Measurements from ENCODE around the gene CBX6. TPM values are rescaled to one million over a fixed set of nuclear protein-coding genes. Genes with fewer than 3 reads are reported as not detected.

Gene CBX6
- total RNA-seq, 2 experiments from 2014 or later, result 116 to 117 TPM

GRCh38 chr22:38832005-38832978 lies 39.7 kb downstream of the CBX6 start:
- no peak overlapping the region for H3K4me3 Mint-ChIP-seq
- no peaks in the 10 kb centered on the region for H3K9me3 Mint-ChIP-seq
- no peak for DNase-seq
- ChIA-PET POLR2A (no interaction called here), CTCF (interaction anchor here (1.0 kb wide), 1 partner anchor 40 kb away, joined by 3 read pairs; no protein-coding TSS in a partner anchor)
- no peaks in the 10 kb centered on the region for H3K27me3 Mint-ChIP-seq
- intact Hi-C loops (cut with micrococcal nuclease), result no loop called here
- H3K4me1 Mint-ChIP-seq (ENCODE audit: low read depth), result no peaks in the 10 kb centered on the region
- no peak overlapping the region for H3K27ac Mint-ChIP-seq
- no peaks in the 10 kb centered on the region for H3K36me3 Mint-ChIP-seq

GRCh38 chr22:38831166-38831945 lies 40.7 kb downstream of the CBX6 start:
- POLR2A ChIA-PET, result no interaction called here
- intact Hi-C loops (cut with micrococcal nuclease), result no loop called here
- H3K27ac Mint-ChIP-seq, result no peak overlapping the region

GRCh38 chr22:38830845-38831108 lies 41.2 kb downstream of the CBX6 start:
- POLR2A ChIA-PET, result no interaction called here
- no peaks in the 10 kb centered on the region for H3K27me3 Mint-ChIP-seq
- H3K4me1 Mint-ChIP-seq (ENCODE audit: low read depth), result no peaks in the 10 kb centered on the region

More at GRCh38 chr22:38831166-38831945, 40.7 kb downstream of the CBX6 start:
- Mint-ChIP-seq H3K4me1 (ENCODE audit: low read depth) (no peaks in the 10 kb centered on the region), H3K27me3 (no peaks in the 10 kb centered on the region), H3K9me3 (no peaks in the 10 kb centered on the region), H3K4me3 (no peak overlapping the region), H3K36me3 (no peaks in the 10 kb centered on the region)
- CTCF ChIA-PET, result interaction anchor here (1.0 kb wide), 1 partner anchor 39 kb away, joined by 3 read pairs; no protein-coding TSS in a partner anchor
- no peak for DNase-seq

DNA sequence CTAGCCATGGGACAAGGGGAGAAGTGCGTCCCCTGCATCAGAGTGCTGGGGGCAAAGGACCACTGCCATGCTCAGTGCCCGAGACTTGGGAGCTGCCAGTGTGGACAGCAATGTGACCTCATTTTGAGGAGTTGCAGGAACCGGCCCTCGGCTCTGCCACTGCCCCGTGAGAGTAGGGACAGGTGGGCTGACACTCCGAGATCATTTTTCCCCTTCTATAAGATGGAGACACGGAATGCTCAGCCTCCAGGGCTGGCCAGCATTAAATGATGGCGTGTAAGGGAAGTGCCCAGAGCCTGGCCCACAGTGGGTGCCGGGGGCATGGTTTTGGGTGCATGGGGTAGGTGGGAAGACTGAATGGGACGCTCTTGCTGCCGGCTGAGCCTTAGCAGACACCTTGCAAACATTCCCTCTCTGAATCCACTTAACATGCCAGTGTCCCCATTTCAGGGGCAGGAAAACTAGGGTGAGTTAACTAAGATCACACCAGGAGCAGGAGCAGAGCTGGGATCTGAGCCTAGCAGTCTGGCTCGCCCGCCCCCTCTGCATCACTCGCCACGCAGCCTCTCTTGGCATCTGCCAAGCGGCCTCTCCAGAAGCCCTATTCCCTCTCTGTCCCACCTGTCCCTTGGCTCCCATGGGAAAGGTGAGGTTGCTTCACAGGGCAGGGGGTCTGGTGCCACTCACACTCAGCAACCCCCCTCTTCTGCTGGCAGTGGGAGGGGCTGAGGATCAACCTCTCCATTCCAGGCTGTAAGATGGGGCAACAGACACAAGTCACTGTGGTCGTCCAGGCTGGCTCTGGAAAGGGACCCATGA lies 41.8 kb downstream of the CBX6 start:
- Mint-ChIP-seq H3K27ac (no peak overlapping the region), H3K36me3 (no peaks in the 10 kb centered on the region), H3K4me1 (ENCODE audit: low read depth) (no peaks in the 10 kb centered on the region), H3K9me3 (no peaks in the 10 kb centered on the region), H3K4me3 (no peak overlapping the region), H3K27me3 (no peaks in the 10 kb centered on the region)
- ChIA-PET POLR2A (no interaction called here), CTCF (interaction anchor here (0.7 kb wide), 1 partner anchor 97 kb away, joined by 3 read pairs; no protein-coding TSS in a partner anchor)
- no peak for DNase-seq
- intact Hi-C loops (cut with micrococcal nuclease), result no loop called here

More at GRCh38 chr22:38830845-38831108, 41.2 kb downstream of the CBX6 start:
- H3K36me3 Mint-ChIP-seq, result no peaks in the 10 kb centered on the region
- no peak overlapping the region for H3K4me3 Mint-ChIP-seq
- H3K9me3 Mint-ChIP-seq, result no peaks in the 10 kb centered on the region
- CTCF ChIA-PET, result no interaction called here
- H3K27ac Mint-ChIP-seq, result no peak overlapping the region
- intact Hi-C loops (cut with micrococcal nuclease), result no loop called here
- DNase-seq, result no peak

DNA sequence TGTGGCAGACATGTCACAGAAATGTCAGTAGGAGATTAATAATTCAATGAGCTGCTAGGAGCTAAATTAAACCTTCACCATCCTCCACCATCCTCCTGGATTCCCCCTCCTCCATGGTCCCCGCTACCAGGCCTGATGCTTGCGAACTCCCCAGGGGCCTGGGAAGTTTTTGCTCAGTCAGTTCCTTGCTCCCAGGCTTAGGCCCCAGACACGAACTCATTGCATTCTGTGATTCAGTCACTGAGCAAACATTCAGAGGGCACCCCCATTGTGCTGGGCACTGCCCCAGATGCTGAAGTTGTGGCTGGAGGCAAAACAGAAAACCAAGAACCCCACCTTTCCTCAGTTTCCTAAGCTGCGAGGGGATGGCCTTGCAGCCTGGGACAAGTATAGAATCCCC lies 42.5 kb downstream of the CBX6 start:
- Mint-ChIP-seq H3K27me3 (no peaks in the 10 kb centered on the region), H3K4me3 (no peak overlapping the region), H3K36me3 (no peaks in the 10 kb centered on the region), H3K27ac (no peak overlapping the region), H3K4me1 (ENCODE audit: low read depth) (no peaks in the 10 kb centered on the region), H3K9me3 (no peaks in the 10 kb centered on the region)
- CTCF ChIA-PET, result interaction anchor here (1.2 kb wide), 1 partner anchor 97 kb away, joined by 3 read pairs; no protein-coding TSS in a partner anchor
- POLR2A ChIA-PET, result no interaction called here
- intact Hi-C loops (cut with micrococcal nuclease), result no loop called here
- no peak for DNase-seq

GRCh38 chr22:38828616-38829205 lies 43.3 kb downstream of the CBX6 start:
- Mint-ChIP-seq H3K9me3 (no peaks in the 10 kb centered on the region), H3K27me3 (no peaks in the 10 kb centered on the region), H3K4me1 (ENCODE audit: low read depth) (no peaks in the 10 kb centered on the region), H3K27ac (no peak overlapping the region), H3K36me3 (no peaks in the 10 kb centered on the region), H3K4me3 (no peak overlapping the region)
- DNase-seq, result no peak
- POLR2A ChIA-PET, result no interaction called here
- intact Hi-C loops (cut with micrococcal nuclease), result no loop called here
- CTCF ChIA-PET, result interaction anchor here (1.1 to 1.2 kb wide), 2 partner anchors 41 to 96 kb away, joined by 3 read pairs; no protein-coding TSS in a partner anchor

GRCh38 chr22:38828191-38828590 lies 43.8 kb downstream of the CBX6 start:
- DNase-seq, result no peak
- intact Hi-C loops (cut with micrococcal nuclease), result no loop called here
- no peaks in the 10 kb centered on the region for H3K9me3 Mint-ChIP-seq
- no peak overlapping the region for H3K27ac Mint-ChIP-seq
- ChIA-PET CTCF (interaction anchor here (1.1 to 1.2 kb wide), 2 partner anchors 42 to 95 kb away, joined by 3 read pairs; no protein-coding TSS in a partner anchor), POLR2A (no interaction called here)
- no peaks in the 10 kb centered on the region for H3K36me3 Mint-ChIP-seq
- no peak overlapping the region for H3K4me3 Mint-ChIP-seq
- H3K27me3 Mint-ChIP-seq, result no peaks in the 10 kb centered on the region
- H3K4me1 Mint-ChIP-seq (ENCODE audit: low read depth), result no peaks in the 10 kb centered on the region

DNA sequence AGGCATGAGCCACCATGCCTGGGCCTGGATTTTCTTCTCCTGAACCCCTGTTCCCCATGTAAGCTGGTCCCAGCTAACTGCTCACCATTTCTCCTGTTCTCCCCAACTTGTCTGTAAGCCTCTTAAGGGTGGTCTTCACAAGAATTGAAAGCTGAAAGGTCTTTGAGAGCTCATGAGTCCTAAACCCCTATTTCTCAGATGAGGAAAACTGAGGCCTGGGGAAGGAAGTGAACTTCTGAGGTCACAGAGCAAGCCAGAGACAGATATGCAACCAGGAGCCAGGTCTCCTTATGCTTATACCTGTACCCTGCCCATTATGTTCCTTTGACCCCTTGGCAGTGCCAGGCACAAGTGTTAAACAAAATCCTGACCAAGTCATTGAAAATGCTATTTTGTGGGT lies 44.5 kb downstream of the CBX6 start:
- intact Hi-C loops (cut with micrococcal nuclease), result no loop called here
- CTCF ChIA-PET, result interaction anchor here (1.1 kb wide), 1 partner anchor 43 kb away, joined by 3 read pairs; no protein-coding TSS in a partner anchor
- no peak for DNase-seq
- Mint-ChIP-seq H3K36me3 (no peaks in the 10 kb centered on the region), H3K27ac (no peak overlapping the region), H3K27me3 (no peaks in the 10 kb centered on the region), H3K4me1 (ENCODE audit: low read depth) (no peaks in the 10 kb centered on the region), H3K9me3 (no peaks in the 10 kb centered on the region), H3K4me3 (no peak overlapping the region)
- POLR2A ChIA-PET, result no interaction called here

- H3K4me3 Mint-ChIP-seq, result no peak overlapping the region
- no peaks in the 10 kb centered on the region for H3K36me3 Mint-ChIP-seq
- POLR2A ChIA-PET, result no interaction called here
- H3K9me3 Mint-ChIP-seq, result no peaks in the 10 kb centered on the region
- no peaks in the 10 kb centered on the region for H3K4me1 Mint-ChIP-seq (ENCODE audit: low read depth)
- CTCF ChIA-PET, result no interaction called here
- H3K27me3 Mint-ChIP-seq, result no peaks in the 10 kb centered on the region
- no peak overlapping the region for H3K27ac Mint-ChIP-seq
- intact Hi-C loops (cut with micrococcal nuclease), result no loop called here
- DNase-seq, result no peak
Observed at GRCh38 chr22:38826801-38827200, 45.2 kb downstream of the CBX6 start.

DNA sequence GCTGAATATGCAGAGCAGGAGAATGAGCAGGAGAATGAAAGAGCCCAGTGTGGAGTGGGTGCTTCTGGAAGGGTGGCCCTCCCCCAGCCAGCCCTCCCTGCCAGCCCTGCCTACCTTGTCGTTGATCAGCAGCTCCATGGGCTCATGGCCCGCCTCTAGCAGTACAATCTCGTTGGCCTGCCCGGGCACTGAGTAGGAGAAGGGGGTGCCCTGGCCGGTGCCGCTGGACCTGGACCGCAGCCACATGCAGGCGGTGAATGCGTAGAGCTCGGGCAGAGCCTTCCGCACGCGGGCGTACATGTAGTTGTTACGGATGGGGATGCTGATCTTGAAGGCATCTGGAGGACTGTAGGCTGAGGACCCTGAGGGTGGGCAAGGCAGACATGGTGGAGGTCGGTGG lies 45.6 kb downstream of the CBX6 start:
- H3K27ac Mint-ChIP-seq, result no peak overlapping the region
- ChIA-PET CTCF (no interaction called here), POLR2A (no interaction called here)
- H3K9me3 Mint-ChIP-seq, result no peaks in the 10 kb centered on the region
- no peaks in the 10 kb centered on the region for H3K36me3 Mint-ChIP-seq
- no peaks in the 10 kb centered on the region for H3K27me3 Mint-ChIP-seq
- no peak overlapping the region for H3K4me3 Mint-ChIP-seq
- H3K4me1 Mint-ChIP-seq (ENCODE audit: low read depth), result no peaks in the 10 kb centered on the region
- DNase-seq, result no peak
- intact Hi-C loops (cut with micrococcal nuclease), result no loop called here

DNA sequence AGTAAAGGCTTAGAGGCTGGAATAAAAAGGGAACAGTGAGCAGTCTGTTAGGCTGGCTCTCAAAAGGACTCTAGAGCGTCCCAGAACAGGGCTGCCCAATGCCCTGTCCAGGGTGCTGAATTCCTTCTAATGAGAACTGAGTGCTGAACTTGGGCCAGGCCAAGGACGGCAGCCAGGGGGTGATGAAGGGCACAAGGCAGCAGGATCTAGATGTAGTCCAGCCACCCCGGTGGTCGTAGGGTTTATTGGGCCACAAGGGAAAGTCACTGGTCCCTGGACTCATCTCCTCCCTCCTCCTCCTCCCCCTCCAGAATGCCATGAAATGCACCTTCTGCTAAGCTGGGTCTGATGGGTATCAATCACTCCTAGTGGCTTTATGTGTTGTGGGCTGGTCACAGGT lies 47.4 kb downstream of the CBX6 start:
- no peaks in the 10 kb centered on the region for H3K36me3 Mint-ChIP-seq
- H3K27me3 Mint-ChIP-seq, result no peaks in the 10 kb centered on the region
- ChIA-PET POLR2A (no interaction called here), CTCF (interaction anchor here (0.7 to 1.0 kb wide), 2 partner anchors 19 to 1275 kb away, joined by 3 to 4 read pairs; partner anchors contain the start of gene NPTXR)
- H3K4me1 Mint-ChIP-seq (ENCODE audit: low read depth), result no peaks in the 10 kb centered on the region
- H3K27ac Mint-ChIP-seq, result no peak overlapping the region
- intact Hi-C loops (cut with micrococcal nuclease), result no loop called here
- no peaks in the 10 kb centered on the region for H3K9me3 Mint-ChIP-seq
- H3K4me3 Mint-ChIP-seq, result no peak overlapping the region
- peak; percentile 55 for DNase-seq
